Brain pericyte (primary cell): ENCODE measurements around the gene KLF11.
"Not testable (repeated sequence)": the region's sequence is repeated elsewhere in the genome, so short reads cannot be mapped to it uniquely, and the experiment has no call there.

ENCODE experiments used
- DNase-seq: peaks from one replicate; pipeline ENCODE4 v3.0.0-alpha.2; 2012; ENCODE audit warnings: low read depth, low spot score

Gene KLF11

GRCh38 chr2:10084223-10084865, 41.0 kb downstream of the KLF11 start:
- no peak for DNase-seq

- no peak for DNase-seq
Observed at GRCh38 chr2:10085043-10085667, 41.8 kb downstream of the KLF11 start.

GRCh38 chr2:10085668-10086059, 42.3 kb downstream of the KLF11 start:
- DNase-seq: no peak

- no peak for DNase-seq
Observed at GRCh38 chr2:10086950-10087349, 43.6 kb downstream of the KLF11 start.

DNA sequence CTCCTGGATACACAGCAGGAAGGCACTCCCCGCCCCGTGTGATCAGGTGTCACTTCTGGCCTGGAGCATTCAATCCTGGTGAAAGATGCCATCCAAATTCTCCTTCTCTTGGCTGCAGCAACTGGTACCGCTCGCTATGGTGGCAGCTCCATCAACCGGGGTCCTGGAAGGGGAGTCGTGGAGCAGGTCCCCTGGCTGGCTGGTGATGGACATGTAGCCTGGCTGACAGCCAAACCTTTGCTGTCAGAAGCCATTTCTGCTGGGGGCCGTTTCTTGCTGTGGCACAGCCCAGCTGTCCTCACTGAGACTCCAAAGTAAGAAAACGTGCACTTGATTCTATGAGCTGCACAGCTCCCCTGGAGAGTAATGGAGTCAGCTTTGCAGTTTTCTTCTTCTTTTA, 44.0 kb downstream of the KLF11 start:
- DNase-seq: no peak

DNA sequence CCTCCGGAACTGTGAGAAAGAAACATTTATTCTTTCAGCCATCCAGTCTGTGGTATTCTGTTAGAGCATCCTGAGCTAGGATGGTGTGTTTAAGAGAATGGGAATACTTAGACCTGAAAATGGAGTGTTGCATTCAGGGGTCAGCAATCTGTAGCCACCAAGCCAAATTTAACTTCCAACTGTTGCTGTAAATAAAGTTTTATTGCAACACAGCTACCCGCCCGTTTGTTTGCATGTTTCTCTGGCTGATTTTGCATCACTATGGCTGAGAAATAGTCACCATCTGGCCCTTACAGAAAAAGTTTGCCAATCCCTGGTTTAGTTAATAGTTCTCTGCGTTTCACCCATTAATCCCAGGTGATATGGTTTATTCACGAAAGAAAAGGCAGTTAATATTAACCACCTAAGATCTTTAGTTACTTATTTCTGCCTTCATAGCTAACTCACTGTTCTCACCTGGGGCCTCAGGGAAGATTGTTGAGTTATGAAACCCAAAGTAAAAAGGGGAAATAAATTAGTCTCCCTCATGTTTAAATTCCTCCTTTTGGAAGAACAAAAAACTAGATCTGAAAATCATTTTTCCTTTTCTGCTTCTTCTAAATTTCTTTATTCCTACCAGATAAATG, 46.3 kb downstream of the KLF11 start:
- no peak for DNase-seq

DNA sequence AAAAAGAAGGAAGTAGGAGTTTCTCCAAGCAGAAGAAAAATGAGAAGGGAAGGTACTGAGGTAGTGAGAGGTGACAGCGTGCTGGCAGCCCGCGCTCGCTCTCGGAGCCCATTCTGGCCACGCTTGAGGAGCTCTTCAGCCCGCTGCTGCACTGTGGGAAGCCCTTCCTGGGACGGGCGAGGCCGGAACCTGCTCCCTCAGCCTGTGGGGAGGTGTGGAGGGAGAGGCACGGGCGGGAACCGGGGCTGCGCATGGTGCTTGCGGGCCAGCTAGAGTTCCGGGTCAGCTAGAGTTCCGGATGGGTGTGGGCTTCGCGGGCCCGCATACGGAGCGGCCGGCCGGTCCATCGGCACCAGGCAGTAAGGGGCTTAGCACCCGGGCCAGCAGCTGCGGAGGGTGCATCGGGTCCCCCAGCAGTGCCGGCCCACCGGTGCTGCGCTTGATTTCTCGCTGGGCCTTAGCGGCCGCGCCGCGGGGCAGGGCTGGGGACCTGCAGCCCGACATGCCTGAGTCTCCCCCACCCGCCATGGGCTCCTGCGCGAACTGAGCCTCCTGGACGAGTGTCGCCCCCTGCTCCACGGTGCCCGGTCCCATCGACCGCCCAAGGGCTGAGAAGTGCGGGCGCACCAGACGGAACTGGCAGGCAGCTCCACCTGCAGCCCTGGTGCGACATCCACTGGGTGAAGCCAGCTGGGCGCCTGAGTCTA, 48.0 kb downstream of the KLF11 start:
- DNase-seq: no peak

- DNase-seq: not testable (repeated sequence)
Observed at GRCh38 chr2:10091889-10092244, 48.5 kb downstream of the KLF11 start.

DNA sequence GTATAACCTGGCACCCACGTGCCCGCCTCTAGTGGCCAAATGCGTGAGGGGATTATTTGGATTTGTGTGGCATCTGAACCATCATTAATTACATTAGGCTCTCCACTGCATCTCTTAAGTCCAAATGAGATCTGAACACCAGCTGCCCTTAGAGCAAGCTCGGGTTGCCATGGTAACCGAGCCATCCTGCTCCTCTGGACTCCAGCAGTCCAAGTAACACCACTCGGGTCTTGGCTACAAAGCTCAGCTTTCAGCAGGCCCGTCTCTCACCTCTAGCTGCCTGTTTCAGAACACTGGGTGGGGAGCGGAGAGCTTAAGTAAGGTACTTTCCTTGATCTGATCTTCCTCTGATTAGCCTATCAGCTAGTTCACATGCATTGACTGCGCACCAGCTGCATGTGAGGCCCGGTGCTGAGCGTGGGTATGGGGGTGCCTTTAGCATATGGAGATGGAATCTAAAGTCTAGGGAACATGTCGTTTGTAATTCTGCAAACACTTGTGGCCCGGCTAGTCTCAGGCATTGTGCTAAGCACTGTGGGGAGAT, 51.0 kb downstream of the KLF11 start:
- DNase-seq: no peak

DNA sequence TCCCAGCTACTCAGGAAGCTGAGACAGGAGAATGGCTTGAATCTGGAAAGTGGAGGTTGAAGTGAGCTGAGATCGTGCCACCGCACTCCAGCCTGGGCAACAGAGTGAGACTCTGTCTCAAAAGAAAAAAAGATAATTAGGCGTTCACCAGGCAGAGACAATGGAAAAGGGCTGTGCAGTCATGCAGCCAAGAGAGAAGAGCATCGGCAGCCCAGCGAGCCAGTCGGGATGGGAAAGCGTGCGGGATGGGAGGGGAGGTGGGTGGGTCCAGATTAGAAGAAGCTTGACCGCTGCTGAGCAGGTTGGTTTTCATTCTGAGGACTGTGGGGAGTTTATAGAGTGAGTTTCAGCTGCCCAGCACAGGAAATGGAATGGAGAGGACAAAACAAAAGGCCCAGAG, 51.8 kb downstream of the KLF11 start:
- no peak for DNase-seq

DNA sequence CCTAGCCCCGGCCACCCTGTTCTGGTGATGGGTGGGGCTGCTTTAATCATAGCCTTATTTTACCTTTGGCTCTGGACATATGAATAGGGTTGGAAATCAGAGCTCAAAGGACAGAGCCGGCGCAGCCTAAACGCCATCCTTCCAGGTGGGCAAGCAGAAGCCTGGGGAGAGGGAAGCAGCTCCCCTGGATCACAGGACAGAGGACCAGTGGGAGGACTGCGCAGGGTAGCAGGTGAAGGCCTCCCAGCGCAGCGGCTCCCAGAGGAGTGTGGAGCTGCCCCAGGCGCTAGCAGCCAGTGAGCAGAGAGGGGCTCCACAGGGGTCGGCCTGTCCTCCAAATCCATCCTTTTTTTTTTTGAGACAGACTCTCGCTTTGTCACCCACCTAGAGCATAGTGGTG, 53.3 kb downstream of the KLF11 start:
- no peak for DNase-seq

DNA sequence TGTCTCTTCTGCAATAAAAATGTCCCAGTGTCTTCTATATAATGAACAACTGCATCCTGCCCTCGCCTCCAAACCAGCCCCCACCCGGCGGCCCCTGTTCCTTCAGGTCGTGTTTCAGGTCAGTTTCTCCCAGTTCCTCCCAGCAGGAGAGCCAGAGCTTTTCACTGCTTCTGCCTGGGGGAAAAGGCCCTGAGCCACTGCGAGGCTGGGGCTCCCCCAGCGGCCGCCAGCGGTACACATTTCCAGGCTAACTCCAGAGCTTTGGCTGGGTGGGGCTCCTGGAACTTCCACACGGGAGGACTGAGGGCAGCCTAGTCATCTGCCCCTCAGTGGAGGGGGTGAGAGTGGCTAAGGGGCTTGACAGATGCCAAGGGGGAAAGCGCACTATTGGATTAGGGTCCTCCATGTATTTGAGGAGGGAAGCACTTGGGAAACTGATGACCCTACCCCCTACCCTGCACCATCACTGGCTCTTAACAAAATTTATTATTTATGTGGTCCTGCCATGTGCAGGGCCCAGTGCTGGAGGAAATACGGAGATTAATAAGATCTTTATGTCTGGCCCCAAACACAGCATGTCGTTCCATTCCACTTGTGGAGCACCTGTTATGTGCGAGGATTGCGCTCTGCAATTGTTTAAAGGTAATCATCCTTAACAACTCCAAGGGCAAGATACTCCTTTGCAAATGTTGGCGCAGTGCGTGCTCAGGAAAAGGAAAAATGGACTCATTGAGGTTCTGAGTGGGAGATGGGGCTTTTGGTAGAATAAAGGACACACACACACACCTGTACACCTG, 54.2 kb downstream of the KLF11 start:
- no peak for DNase-seq

DNA sequence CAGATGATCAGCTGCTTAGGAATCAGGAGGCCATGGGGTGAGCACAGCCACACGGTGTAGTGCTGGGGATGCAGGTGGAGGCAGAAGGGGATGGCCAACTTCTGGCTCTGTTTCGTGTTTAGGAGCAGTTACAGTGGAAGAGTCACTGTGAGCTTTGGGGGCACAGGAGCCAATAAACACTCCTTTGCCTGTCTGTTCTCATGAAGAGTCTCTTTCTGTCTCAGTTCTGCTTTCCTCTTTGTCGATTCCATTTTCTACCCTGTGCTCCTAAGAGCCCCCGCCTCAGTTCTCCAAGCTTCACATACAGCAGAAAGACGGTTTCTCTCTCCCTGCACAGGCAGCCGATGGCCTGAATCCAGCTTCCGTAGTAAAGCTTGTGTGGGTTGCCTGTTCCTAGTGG, 58.1 kb downstream of the KLF11 start:
- no peak for DNase-seq

GRCh38 chr2:10103179-10103578, 59.8 kb downstream of the KLF11 start:
- DNase-seq: no peak
